HUDEP-2 (cell line): ENCODE data around the gene SHKBP1.
"Not testable (repeated sequence)": the region's sequence is repeated elsewhere in the genome, so short reads cannot be mapped to it uniquely, and the experiment has no call there.

Experiments used
- DNase-seq, 76 experiments: peaks; one replicate each; lab custom pipeline; 2025; ENCODE audit not compliant: unreplicated experiment in 76 of 76; lab: John Stamatoyannopoulos, UW

The SHKBP1 gene

GRCh38 chr19:40581531-40581930 is 4.9 kb downstream of the SHKBP1 start:
- no peak for DNase-seq

GRCh38 chr19:40582467-40582866 is 5.8 kb downstream of the SHKBP1 start:
- DNase-seq = no peak

GRCh38 chr19:40583283-40583682 is 6.6 kb downstream of the SHKBP1 start:
- no peak for DNase-seq

- DNase-seq = peak in 1 of 76 experiments; percentile 21
Measured at GRCh38 chr19:40584007-40584406, 7.3 kb downstream of the SHKBP1 start.

- DNase-seq = no peak
Measured at GRCh38 chr19:40585241-40585981, 8.7 kb downstream of the SHKBP1 start.

GRCh38 chr19:40585982-40586422 is 9.3 kb downstream of the SHKBP1 start:
- DNase-seq = no peak

GRCh38 chr19:40586611-40587010 is 9.9 kb downstream of the SHKBP1 start:
- no peak for DNase-seq

- DNase-seq = no peak
Measured at GRCh38 chr19:40588110-40588854, 11.6 kb downstream of the SHKBP1 start.

GRCh38 chr19:40588926-40589569 is 12.4 kb downstream of the SHKBP1 start:
- DNase-seq = no peak

- DNase-seq = no peak
Measured at GRCh38 chr19:40589591-40590429, 13.1 kb downstream of the SHKBP1 start.

- DNase-seq = no peak
Measured at GRCh38 chr19:40590464-40591265, 14.0 kb downstream of the SHKBP1 start.

- DNase-seq = not testable (repeated sequence)
Measured at GRCh38 chr19:40591724-40592123, 15.1 kb downstream of the SHKBP1 start.

GRCh38 chr19:40592170-40592569 is 15.5 kb downstream of the SHKBP1 start:
- DNase-seq = peak in 21 of 76 experiments; percentile 9 to 61 (median 31)

- DNase-seq = no peak
Measured at GRCh38 chr19:40594255-40594654, 17.6 kb downstream of the SHKBP1 start.

- DNase-seq = peak in 1 of 76 experiments; percentile 10
Measured at GRCh38 chr19:40594657-40595091, 18.0 kb downstream of the SHKBP1 start.

GRCh38 chr19:40596608-40597328 is 20.1 kb downstream of the SHKBP1 start:
- peak in 57 of 76 experiments; percentile 23 to 79 (median 58) for DNase-seq

- DNase-seq = no peak
Measured at GRCh38 chr19:40597329-40597838, 20.7 kb downstream of the SHKBP1 start.

GRCh38 chr19:40598121-40598917 is 21.6 kb downstream of the SHKBP1 start:
- peak in 73 of 76 experiments; percentile 31 to 96 (median 81) for DNase-seq
